SU-DHL-6 (cell line): Measurements from ENCODE around the gene PSME2.

Experiments used
- H2AFZ ChIP-seq: fragments of 200-600 bp; sonication (generic); 2 replicates; pipeline ENCODE4 v1.6.1; 2014; ENCODE audit warnings: low read depth, mild to moderate bottlenecking, moderate library complexity, mixed read lengths, antibody characterized with exemption, low read length; ENCODE audit not compliant: severe bottlenecking
- H3F3A ChIP-seq: fragments of 200-600 bp; shearing (Covaris generic); 2 replicates; pipeline ENCODE4 v1.6.0; 2016; ENCODE audit warnings: antibody characterized with exemption, mild to moderate bottlenecking; ENCODE audit not compliant: insufficient read depth
- H3K27ac ChIP-seq: fragments of 200-600 bp; sonication (generic); 2 replicates; pipeline ENCODE4 v1.5.1; 2016; ENCODE audit warnings: low read depth, mild to moderate bottlenecking, low read length, moderate library complexity, mixed read lengths
- H3K27me3 ChIP-seq: fragments of 200-600 bp; sonication (generic), shearing (Covaris generic); 2 replicates; pipeline ENCODE4 v1.6.0; 2014; ENCODE audit warnings: mild to moderate bottlenecking, low read length
- H3K36me3 ChIP-seq: fragments of 200-600 bp; sonication (generic); 2 replicates; pipeline ENCODE4 v1.6.1; 2014; ENCODE audit warnings: mild to moderate bottlenecking, low read length, mixed read lengths
- H3K4me2 ChIP-seq: fragments of 300-600, 200-600 bp; shearing (Covaris generic), sonication (generic); 2 replicates; pipeline ENCODE4 v1.6.0; 2014; ENCODE audit warnings: low read length, low read depth, mild to moderate bottlenecking; ENCODE audit not compliant: poor library complexity, severe bottlenecking
- H3K4me3 ChIP-seq: fragments of 200-600 bp; sonication (generic); 2 replicates; pipeline ENCODE4 v1.5.1; 2014; ENCODE audit warnings: antibody characterized with exemption, low read length, mild to moderate bottlenecking, mixed read lengths; ENCODE audit not compliant: insufficient read depth, poor library complexity, severe bottlenecking
- H3K79me2 ChIP-seq: fragments of 200-600 bp; sonication (generic); 2 replicates; pipeline ENCODE4 v1.6.1; 2014; ENCODE audit warnings: mild to moderate bottlenecking, low read length, moderate library complexity; ENCODE audit not compliant: insufficient read depth
- H3K9ac ChIP-seq: fragments of 200-600 bp; sonication (generic); 2 replicates; pipeline ENCODE4 v1.7.0; 2014; ENCODE audit warnings: mild to moderate bottlenecking, low read length
- H3K9me2 ChIP-seq: fragments of 200-600 bp; sonication (generic); replicated peaks from 2 replicates; pipeline ENCODE4 v1.6.1; 2014; ENCODE audit warnings: low read length; ENCODE audit not compliant: insufficient read depth
- H3K9me3 ChIP-seq: fragments of 200-600 bp; sonication (generic); 2 replicates; pipeline ENCODE4 v1.6.1; 2014; ENCODE audit warnings: low read length, mixed read lengths; ENCODE audit not compliant: insufficient read depth
- H4K20me1 ChIP-seq: fragments of 200-600 bp; sonication (generic); 2 replicates; pipeline ENCODE4 v1.6.1; 2014; ENCODE audit warnings: low read depth, mild to moderate bottlenecking, antibody characterized with exemption, low read length, moderate library complexity, mixed read lengths
- CTCF ChIP-seq: fragments of 200-600 bp; sonication (generic); IDR thresholded peaks from one replicate; pipeline ENCODE4 v1.5.1; 2017; ENCODE audit warnings: antibody characterized with exemption, mild to moderate bottlenecking, low read length, moderate library complexity; ENCODE audit not compliant: insufficient read depth, poor library complexity, severe bottlenecking
- EZH2phosphoT487 ChIP-seq: fragments of 200-600 bp; sonication (generic), shearing (Covaris generic); conservative IDR thresholded peaks from 2 replicates; pipeline ENCODE4 v1.6.1; 2018; ENCODE audit warnings: mild to moderate bottlenecking, antibody characterized with exemption, low read length, moderate library complexity, mixed read lengths

The PSME2 gene

GRCh38 chr14:24160850-24161804 is 14.7 kb upstream of the PSME2 start, which contains the start of gene IRF9:
Gene IRF9, plus strand, starts transcription at chr14:24161265. Its CDS starts 880 bp downstream, at chr14:24162145.
- H3K79me2 ChIP-seq: peaks cover 10% of the 10 kb centered on the region; the same call in 1 of the 2 replicates
- no peak within 1 kb of the TSS for H2AFZ ChIP-seq
- TF ChIP-seq EZH2phosphoT487: no peak
- TF ChIP-seq CTCF: peak; percentile 90
- peak within 1 kb of the TSS; percentile 74 for H3K9ac ChIP-seq
- H4K20me1 ChIP-seq: no peaks in the 10 kb centered on the region
- H3K36me3 ChIP-seq: no peaks in the 10 kb centered on the region
- H3K27me3 ChIP-seq: no peaks in the 10 kb centered on the region
- peak within 1 kb of the TSS; percentile 58 for H3K4me3 ChIP-seq
- H3K9me3 ChIP-seq: no peaks in the 10 kb centered on the region
- H3F3A ChIP-seq: 0 out of 2 replicates have a peak, but pooled peaks cover 3% of the 10 kb centered on the region
- peak within 1 kb of the TSS; percentile 97 for H3K4me2 ChIP-seq
- peak within 1 kb of the TSS; percentile 80 for H3K27ac ChIP-seq
- no peaks in the 10 kb centered on the region for H3K9me2 ChIP-seq

- Histone ChIP-seq H3F3A (0 out of 2 replicates have a peak, but pooled peaks cover 3% of the 10 kb centered on the region), H3K4me2 (no peak overlapping the region), H4K20me1 (no peaks in the 10 kb centered on the region), H3K79me2 (peaks cover 10% of the 10 kb centered on the region; the same call in 1 of the 2 replicates), H2AFZ (no peak overlapping the region), H3K9me2 (no peaks in the 10 kb centered on the region), H3K27ac (peak overlapping the region; percentile 32; the same call in 1 of the 2 replicates), H3K9ac (peak overlapping the region; percentile 74; the same call in 1 of the 2 replicates), H3K27me3 (no peaks in the 10 kb centered on the region), H3K4me3 (no peak overlapping the region), H3K9me3 (no peaks in the 10 kb centered on the region), H3K36me3 (no peaks in the 10 kb centered on the region)
- TF ChIP-seq CTCF: no peak
- TF ChIP-seq EZH2phosphoT487: no peak
Observed at GRCh38 chr14:24160499-24160849, 14.1 kb upstream of the PSME2 start.

- peaks cover 10% of the 10 kb centered on the region; the same call in 1 of the 2 replicates for H3K79me2 ChIP-seq
- no peaks in the 10 kb centered on the region for H3K9me2 ChIP-seq
- H3K27me3 ChIP-seq: no peaks in the 10 kb centered on the region
- 0 out of 2 replicates have a peak, but pooled peaks cover 3% of the 10 kb centered on the region for H3F3A ChIP-seq
- H3K4me2 ChIP-seq: no peak overlapping the region
- H3K4me3 ChIP-seq: no peak overlapping the region
- no peaks in the 10 kb centered on the region for H3K36me3 ChIP-seq
- H3K27ac ChIP-seq: no peak overlapping the region
- TF ChIP-seq EZH2phosphoT487: no peak
- TF ChIP-seq CTCF: no peak
- no peaks in the 10 kb centered on the region for H4K20me1 ChIP-seq
- no peaks in the 10 kb centered on the region for H3K9me3 ChIP-seq
- H3K9ac ChIP-seq: no peak overlapping the region
- H2AFZ ChIP-seq: no peak overlapping the region
Observed at GRCh38 chr14:24159777-24160498, 13.5 kb upstream of the PSME2 start.
